A549 (cell line): ENCODE measurements around the gene NRIP3. TPM values are rescaled to one million over a fixed set of nuclear protein-coding genes. Genes with fewer than 3 reads are reported as not detected.

Experiments used
- ATAC-seq, 2 experiments: fragments of 200-7000 bp in 1 of 2; fragments of >200 bp in 1 of 2; cut with Nextera tagmentation in 1 of 2; cut with Tn5 transposase in 1 of 2; 3 replicates each; pipeline versions ENCODE4 v1.8.0 to v1.9.1; 2018 to 2020; ENCODE audit warnings: mild to moderate bottlenecking in 1 of 2, moderate library complexity in 1 of 2
- CTCF ChIA-PET: fragments of 300-600 bp; sonication (Branson Sonifier 250); formaldehyde crosslinking; extraction: SDS; loops from one replicate; lab custom pipeline; 2021; ENCODE audit warnings: antibody characterized with exemption, inconsistent platforms; lab: Yijun Ruan, JAX
- POLR2A ChIA-PET: fragments of 350-600 bp; formaldehyde crosslinking; extraction: SDS; loops from one replicate; lab custom pipeline; 2021; ENCODE audit warnings: antibody characterized with exemption, inconsistent platforms; lab: Yijun Ruan, JAX
- DNase-seq, 2 experiments: peaks; one replicate each; pipeline versions ENCODE4 v3.0.0 to v3.0.0-alpha.2; 2011 to 2016; ENCODE audit warnings: low read depth in 1 of 2, low spot score in 1 of 2
- FAIRE-seq: peaks from 2 replicates; lab custom pipeline; 2011; peaks lifted over from hg19 to GRCh38; lab: Jason Lieb, UNC
- H3K27ac ChIP-seq, 2 experiments: fragments of >200 bp; sonication (Bioruptor Twin); formaldehyde crosslinking; 3 replicates each; pipeline ENCODE4 v1.5.1; 2016 to 2017
- H3K4me1 ChIP-seq: fragments of >200 bp; sonication (Bioruptor Twin); formaldehyde crosslinking; 3 replicates; pipeline ENCODE4 v1.6.1; 2016
- H3K4me2 ChIP-seq: fragments of >200 bp; sonication (Bioruptor Twin); formaldehyde crosslinking; 3 replicates; pipeline ENCODE4 v1.6.1; 2016
- H3K4me3 ChIP-seq: fragments of >200 bp; sonication (Bioruptor Twin); formaldehyde crosslinking; 3 replicates; pipeline ENCODE4 v1.5.1; 2016
- H3K9me3 ChIP-seq: fragments of >200 bp; sonication (Bioruptor Twin); formaldehyde crosslinking; 3 replicates; pipeline ENCODE4 v1.6.1; 2016
- CBX8 ChIP-seq: fragments of 200-600 bp; sonication (generic); IDR thresholded peaks from 2 replicates; pipeline ENCODE4 v1.6.1; 2016
- CHD2 ChIP-seq: fragments of 150-350 bp; IDR thresholded peaks from 2 replicates; pipeline ENCODE4 v1.6.1; 2014; ENCODE audit warnings: low read length; ENCODE audit not compliant: partially characterized antibody
- EHF ChIP-seq: fragments of 250-450 bp; sonication (Bioruptor Pico); IDR thresholded peaks from 2 replicates; pipeline ENCODE4 v1.5.0; 2020; ENCODE audit warnings: mild to moderate bottlenecking
- ESRRA ChIP-seq: fragments of 150-350 bp; IDR thresholded peaks from 2 replicates; pipeline ENCODE4 v1.6.1; 2014; ENCODE audit warnings: mild to moderate bottlenecking, low read length, borderline replicate concordance
- FOSB ChIP-seq: fragments of 250-450 bp; sonication (Bioruptor Pico); IDR thresholded peaks from 2 replicates; pipeline ENCODE4 v1.5.0; 2020; ENCODE audit warnings: mild to moderate bottlenecking, moderate library complexity
- GATA3 ChIP-seq: IDR thresholded peaks from 2 replicates; pipeline ENCODE4 v1.6.1; 2012; ENCODE audit warnings: borderline replicate concordance
- HOXA7 ChIP-seq: fragments of 250-450 bp; sonication (Bioruptor Pico); IDR thresholded peaks from 2 replicates; pipeline ENCODE4 v1.5.0; 2020; ENCODE audit warnings: mild to moderate bottlenecking, moderate library complexity
- HOXB5 ChIP-seq: fragments of 250-450 bp; sonication (Bioruptor Pico); IDR thresholded peaks from 2 replicates; pipeline ENCODE4 v1.5.0; 2020; ENCODE audit warnings: mild to moderate bottlenecking, moderate library complexity
- JUN ChIP-seq, 2 experiments: fragments of >200 bp; sonication (Bioruptor Twin); formaldehyde crosslinking; IDR thresholded peaks; 2 replicates in 1 of 2; 3 replicates in 1 of 2; pipeline ENCODE4 v1.6.1; 2016 to 2017
- JUNB ChIP-seq: fragments of >200 bp; sonication (Bioruptor Twin); formaldehyde crosslinking; IDR thresholded peaks from 2 replicates; pipeline ENCODE4 v1.6.1; 2016
- KDM5A ChIP-seq: fragments of 200-600 bp; sonication (generic); IDR thresholded peaks from 2 replicates; pipeline ENCODE4 v1.6.1; 2016; ENCODE audit warnings: antibody characterized with exemption, mild to moderate bottlenecking
- MAZ ChIP-seq: fragments of 150-350 bp; IDR thresholded peaks from 2 replicates; pipeline ENCODE4 v1.6.1; 2014; ENCODE audit warnings: antibody characterized with exemption, low read depth, low read length, borderline replicate concordance
- NFE2L2 ChIP-seq: fragments of 150-350 bp; conservative IDR thresholded peaks from 2 replicates; pipeline ENCODE4 v1.6.1; 2014; ENCODE audit warnings: low read length
- POLR2A ChIP-seq: IDR thresholded peaks from 2 replicates; pipeline ENCODE4 v1.6.1; 2012; ENCODE audit warnings: mild to moderate bottlenecking, low read length
- RARB ChIP-seq: fragments of 250-450 bp; sonication (Bioruptor Pico); IDR thresholded peaks from 2 replicates; pipeline ENCODE4 v1.8.0; 2021; ENCODE audit warnings: mild to moderate bottlenecking, moderate library complexity
- ZSCAN20 ChIP-seq: fragments of 250-450 bp; sonication (Bioruptor Pico); IDR thresholded peaks from 2 replicates; pipeline ENCODE4 v1.8.0; 2022; ENCODE audit warnings: mild to moderate bottlenecking, moderate library complexity
- WGBS: methylation state at CpG from one replicate; pipeline ENCODE4 v1.1.6; 2017; ENCODE audit errors: missing lambda C conversion rate; 5-methylcytosine and 5-hydroxymethylcytosine counted together
- polyA plus RNA-seq, 4 experiments: library from polyadenylated mRNA; depleted of rRNA in 3 of 4; stranded (reverse); fragments of >200 nt; fragmentation: RNase III in 1 of 4; extraction: RNeasy Plus Mini Kit Qiagen cat#74134 plus additional on column Dnase treatment in 1 of 4; gene quantifications; 2 replicates in 3 of 4; 3 replicates in 1 of 4; pipeline ENCODE4 v1.2.3, GENCODE V29; 2011 to 2017
- TF ChIP-seq, protein P1 (sequence below): fragments of 200-600 bp; sonication (generic); IDR thresholded peaks from 2 replicates; pipeline ENCODE4 v1.6.1; 2016; ENCODE audit warnings: antibody characterized with exemption, mild to moderate bottlenecking, moderate library complexity
- TF ChIP-seq, protein P2 (sequence below): fragments of 450-650 bp; IDR thresholded peaks from 2 replicates; pipeline ENCODE4 v1.6.1; 2014; ENCODE audit warnings: antibody characterized with exemption
- TF ChIP-seq, protein P3 (sequence below): fragments of >200 bp; sonication (Bioruptor Twin); formaldehyde crosslinking; IDR thresholded peaks from 2 replicates; pipeline ENCODE4 v1.6.1; 2016
- TF ChIP-seq, protein P4 (sequence below): IDR thresholded peaks from 2 replicates; pipeline ENCODE4 v1.6.1; 2012

Gene NRIP3
- polyA plus RNA-seq, 2 of the 4 experiments (the other 2 are of a cell fraction) = 0.49 to 1.0 TPM

DNA sequence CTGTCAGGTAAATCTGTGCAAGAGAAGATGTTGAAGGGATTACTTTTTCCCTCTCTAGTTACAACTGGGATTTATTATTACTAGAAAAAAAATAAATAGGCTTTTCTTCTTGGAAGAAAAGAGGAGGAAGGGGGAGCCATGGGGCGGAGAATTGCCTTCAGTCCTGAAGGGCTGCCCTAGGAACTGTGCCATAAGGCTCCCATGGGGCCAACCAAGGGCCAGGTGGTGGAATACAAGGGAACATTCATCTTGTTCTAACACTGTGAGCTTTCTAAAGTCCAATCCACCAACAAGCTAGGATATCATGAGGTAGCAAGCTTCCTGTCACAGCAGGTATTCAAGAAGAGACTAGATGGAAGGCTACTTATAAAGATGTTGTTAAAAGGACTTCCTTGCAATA lies 24.8 kb upstream of the NRIP3 start (continued):
- TF ChIP-seq, protein P1, sequence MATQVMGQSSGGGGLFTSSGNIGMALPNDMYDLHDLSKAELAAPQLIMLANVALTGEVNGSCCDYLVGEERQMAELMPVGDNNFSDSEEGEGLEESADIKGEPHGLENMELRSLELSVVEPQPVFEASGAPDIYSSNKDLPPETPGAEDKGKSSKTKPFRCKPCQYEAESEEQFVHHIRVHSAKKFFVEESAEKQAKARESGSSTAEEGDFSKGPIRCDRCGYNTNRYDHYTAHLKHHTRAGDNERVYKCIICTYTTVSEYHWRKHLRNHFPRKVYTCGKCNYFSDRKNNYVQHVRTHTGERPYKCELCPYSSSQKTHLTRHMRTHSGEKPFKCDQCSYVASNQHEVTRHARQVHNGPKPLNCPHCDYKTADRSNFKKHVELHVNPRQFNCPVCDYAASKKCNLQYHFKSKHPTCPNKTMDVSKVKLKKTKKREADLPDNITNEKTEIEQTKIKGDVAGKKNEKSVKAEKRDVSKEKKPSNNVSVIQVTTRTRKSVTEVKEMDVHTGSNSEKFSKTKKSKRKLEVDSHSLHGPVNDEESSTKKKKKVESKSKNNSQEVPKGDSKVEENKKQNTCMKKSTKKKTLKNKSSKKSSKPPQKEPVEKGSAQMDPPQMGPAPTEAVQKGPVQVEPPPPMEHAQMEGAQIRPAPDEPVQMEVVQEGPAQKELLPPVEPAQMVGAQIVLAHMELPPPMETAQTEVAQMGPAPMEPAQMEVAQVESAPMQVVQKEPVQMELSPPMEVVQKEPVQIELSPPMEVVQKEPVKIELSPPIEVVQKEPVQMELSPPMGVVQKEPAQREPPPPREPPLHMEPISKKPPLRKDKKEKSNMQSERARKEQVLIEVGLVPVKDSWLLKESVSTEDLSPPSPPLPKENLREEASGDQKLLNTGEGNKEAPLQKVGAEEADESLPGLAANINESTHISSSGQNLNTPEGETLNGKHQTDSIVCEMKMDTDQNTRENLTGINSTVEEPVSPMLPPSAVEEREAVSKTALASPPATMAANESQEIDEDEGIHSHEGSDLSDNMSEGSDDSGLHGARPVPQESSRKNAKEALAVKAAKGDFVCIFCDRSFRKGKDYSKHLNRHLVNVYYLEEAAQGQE = no peak
- no peak for TF ChIP-seq JUN (IDR thresholded peaks at IDR 0.05)
- TF ChIP-seq HOXA7 (CRISPR knock-in tag) = no peak
- TF ChIP-seq, protein P2, sequence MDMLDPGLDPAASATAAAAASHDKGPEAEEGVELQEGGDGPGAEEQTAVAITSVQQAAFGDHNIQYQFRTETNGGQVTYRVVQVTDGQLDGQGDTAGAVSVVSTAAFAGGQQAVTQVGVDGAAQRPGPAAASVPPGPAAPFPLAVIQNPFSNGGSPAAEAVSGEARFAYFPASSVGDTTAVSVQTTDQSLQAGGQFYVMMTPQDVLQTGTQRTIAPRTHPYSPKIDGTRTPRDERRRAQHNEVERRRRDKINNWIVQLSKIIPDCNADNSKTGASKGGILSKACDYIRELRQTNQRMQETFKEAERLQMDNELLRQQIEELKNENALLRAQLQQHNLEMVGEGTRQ = no peak

DNA sequence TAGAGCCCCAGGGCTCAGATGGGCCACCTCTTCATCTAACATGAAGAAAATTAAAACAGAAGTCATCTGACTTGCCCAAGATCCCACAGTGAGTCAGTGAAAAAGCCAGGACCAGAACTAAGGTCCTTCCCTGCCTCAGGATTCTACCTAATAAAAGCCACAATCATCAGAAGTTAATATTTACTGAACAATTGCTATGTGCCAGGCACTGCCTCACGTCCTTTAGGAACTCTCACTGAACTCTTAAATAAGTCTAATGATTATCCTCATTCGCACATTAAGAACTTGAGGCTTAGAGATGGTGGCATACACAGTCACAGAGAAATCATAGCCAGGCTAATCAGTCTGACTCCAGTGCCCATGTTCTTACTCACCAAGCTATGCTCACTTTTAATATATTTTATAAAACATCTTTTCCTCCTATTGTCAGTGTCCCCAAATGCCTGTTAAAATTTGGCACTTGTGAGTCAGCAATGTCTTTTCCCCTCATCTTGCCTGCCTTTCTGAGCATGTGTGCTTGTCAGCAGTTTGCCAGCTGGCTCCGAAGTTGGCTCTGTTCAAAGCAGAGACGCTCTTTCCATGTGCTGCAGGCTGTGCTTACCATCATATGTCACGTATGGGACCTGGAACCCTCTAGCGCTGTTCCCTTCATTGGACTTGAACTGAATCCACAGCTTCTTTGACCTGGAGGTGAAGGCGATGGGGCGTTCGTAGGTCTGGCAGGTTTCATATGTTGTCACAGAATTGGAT lies 21.5 kb upstream of the NRIP3 start:
- POLR2A ChIA-PET = no interaction called here
- no peak for FAIRE-seq
- CTCF ChIA-PET = interaction anchor here (1.6 to 3.6 kb wide), 2 partner anchors 10 to 113 kb away, joined by 7 to 35 read pairs; no protein-coding TSS in a partner anchor

DNA sequence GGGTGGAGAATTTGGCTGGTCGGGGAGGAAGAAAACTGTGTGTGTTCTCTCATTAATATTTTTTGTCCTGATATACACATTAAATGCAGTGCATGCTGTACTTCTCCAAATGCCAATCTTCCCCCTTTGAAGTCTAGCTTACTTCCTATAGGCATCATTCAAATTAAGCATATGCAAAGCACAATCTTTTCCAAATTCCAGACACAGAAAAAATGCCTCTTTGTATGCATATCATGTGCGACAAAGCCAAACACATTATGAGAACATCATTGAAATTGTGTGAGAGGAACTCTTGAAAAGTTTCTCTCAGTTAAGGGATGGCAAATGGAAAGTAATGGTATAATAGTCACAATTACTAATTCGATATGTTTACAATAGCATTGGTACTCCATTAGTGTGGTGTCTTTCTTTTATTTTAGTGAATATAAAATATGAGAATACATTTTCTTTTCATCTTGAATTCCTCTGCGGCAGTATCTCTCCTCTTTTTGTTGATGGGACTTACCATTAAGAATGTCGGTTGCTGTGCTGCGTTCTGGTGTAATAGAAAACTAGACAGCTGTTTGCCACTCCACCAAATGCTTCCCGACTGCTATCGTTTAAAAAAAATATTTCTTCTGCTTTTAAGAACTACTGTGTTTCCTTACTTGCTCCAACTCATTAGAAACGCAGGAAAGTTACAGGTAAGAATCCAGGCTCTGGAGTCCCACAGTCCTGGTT lies 19.3 kb upstream of the NRIP3 start:
- POLR2A ChIA-PET = no interaction called here
- no peaks in the 10 kb centered on the region for H3K4me1 ChIP-seq
- DNase-seq = no peak
- ATAC-seq = no peak
- FAIRE-seq = no peak
- no peak overlapping the region for H3K4me3 ChIP-seq
- TF ChIP-seq HOXA7 (CRISPR knock-in tag) (no peak), JUNB (no peak), CBX8 (no peak), EHF (CRISPR knock-in tag) (no peak), ZSCAN20 (CRISPR knock-in tag) (no peak), MAZ (no peak), POLR2A (no peak), KDM5A (no peak), CHD2 (no peak), GATA3 (no peak), HOXB5 (CRISPR knock-in tag) (no peak), NFE2L2 (no peak), ESRRA (no peak), FOSB (CRISPR knock-in tag) (no peak)
- TF ChIP-seq, protein P3, sequence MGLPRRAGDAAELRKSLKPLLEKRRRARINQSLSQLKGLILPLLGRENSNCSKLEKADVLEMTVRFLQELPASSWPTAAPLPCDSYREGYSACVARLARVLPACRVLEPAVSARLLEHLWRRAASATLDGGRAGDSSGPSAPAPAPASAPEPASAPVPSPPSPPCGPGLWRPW = no peak
- TF ChIP-seq, protein P4, sequence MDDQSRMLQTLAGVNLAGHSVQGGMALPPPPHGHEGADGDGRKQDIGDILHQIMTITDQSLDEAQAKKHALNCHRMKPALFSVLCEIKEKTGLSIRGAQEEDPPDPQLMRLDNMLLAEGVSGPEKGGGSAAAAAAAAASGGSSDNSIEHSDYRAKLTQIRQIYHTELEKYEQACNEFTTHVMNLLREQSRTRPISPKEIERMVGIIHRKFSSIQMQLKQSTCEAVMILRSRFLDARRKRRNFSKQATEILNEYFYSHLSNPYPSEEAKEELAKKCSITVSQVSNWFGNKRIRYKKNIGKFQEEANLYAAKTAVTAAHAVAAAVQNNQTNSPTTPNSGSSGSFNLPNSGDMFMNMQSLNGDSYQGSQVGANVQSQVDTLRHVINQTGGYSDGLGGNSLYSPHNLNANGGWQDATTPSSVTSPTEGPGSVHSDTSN = no peak
- TF ChIP-seq, all 56 proteins: peak for 0
- Histone ChIP-seq H3K27ac (no peak overlapping the region), H3K9me3 (no peaks in the 10 kb centered on the region), H3K4me2 (no peak overlapping the region)
- CTCF ChIA-PET = interaction anchor here (1.0 to 3.6 kb wide), 3 partner anchors 8 to 115 kb away, joined by 4 to 35 read pairs (median 12); no protein-coding TSS in a partner anchor
- WGBS = 62% methylated on average over 9 of the region's 9 CpGs

More for the DNA sequence above, 21.5 kb upstream of the NRIP3 start:
- DNase-seq = no peak
- Histone ChIP-seq H3K4me3 (no peak overlapping the region), H3K4me1 (no peaks in the 10 kb centered on the region)
- ATAC-seq = no peak
- WGBS = 74% methylated on average over 9 of the region's 9 CpGs
- no peak for TF ChIP-seq RARB (CRISPR knock-in tag)
- TF ChIP-seq, all 56 proteins: peak for 0
- no peak overlapping the region for H3K4me2 ChIP-seq
- no peak overlapping the region for H3K27ac ChIP-seq
- no peaks in the 10 kb centered on the region for H3K9me3 ChIP-seq
